Measurements from ENCODE around the gene RGPD6.
"Not testable (repeated sequence)": the region's sequence is repeated elsewhere in the genome, so short reads cannot be mapped to it uniquely, and the experiment has no call there.

Gene RGPD6

GRCh38 chr2:110496027-110496426, 81.0 kb downstream of the RGPD6 start:
- in situ Hi-C loops (cut with MboI; ENCODE audit: low pct_unique_long_range_greater_than_20kb, low sequenced_read_pairs, unreplicated experiment); DNase-seq (ENCODE audit: low spot score): not testable (repeated sequence)

- in situ Hi-C loops (cut with MboI; ENCODE audit: low pct_unique_long_range_greater_than_20kb, low sequenced_read_pairs, unreplicated experiment); DNase-seq (ENCODE audit: low spot score): not testable (repeated sequence)
Measured at GRCh38 chr2:110494488-110494887, 82.5 kb downstream of the RGPD6 start.

- in situ Hi-C loops (cut with MboI; ENCODE audit: low pct_unique_long_range_greater_than_20kb, low sequenced_read_pairs, unreplicated experiment); DNase-seq (ENCODE audit: low spot score): not testable (repeated sequence)
Measured at GRCh38 chr2:110488991-110489390, 88.0 kb downstream of the RGPD6 start.

GRCh38 chr2:110482697-110483096, 94.3 kb downstream of the RGPD6 start:
- DNase-seq (ENCODE audit: low spot score); in situ Hi-C loops (cut with MboI; ENCODE audit: low pct_unique_long_range_greater_than_20kb, low sequenced_read_pairs, unreplicated experiment): not testable (repeated sequence)

DNA sequence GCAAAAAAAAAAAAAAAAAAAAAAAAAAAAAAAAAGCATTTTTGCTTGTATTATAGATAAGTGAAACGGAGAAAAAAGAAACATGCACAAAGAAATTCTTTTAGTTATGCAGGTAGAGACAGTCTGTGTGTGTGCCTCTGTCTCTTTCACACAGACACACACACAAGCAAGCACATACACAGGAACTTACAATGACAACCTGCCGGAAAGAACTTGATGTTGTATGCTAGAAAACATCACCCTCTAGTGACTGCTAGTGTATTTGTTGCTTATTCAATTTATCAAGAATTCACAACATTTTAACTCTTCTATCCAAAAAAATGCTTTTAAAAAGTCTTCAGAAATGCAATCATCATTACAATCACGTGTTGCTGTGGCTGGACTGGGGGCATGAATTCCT, 95.8 kb downstream of the RGPD6 start:
- in situ Hi-C loops (cut with MboI; ENCODE audit: low pct_unique_long_range_greater_than_20kb, low sequenced_read_pairs, unreplicated experiment); DNase-seq (ENCODE audit: low spot score): not testable (repeated sequence)

- in situ Hi-C loops (cut with MboI; ENCODE audit: low pct_unique_long_range_greater_than_20kb, low sequenced_read_pairs, unreplicated experiment), result not testable (repeated sequence)
Measured at GRCh38 chr2:110480084-110480483, 96.9 kb downstream of the RGPD6 start.

DNA sequence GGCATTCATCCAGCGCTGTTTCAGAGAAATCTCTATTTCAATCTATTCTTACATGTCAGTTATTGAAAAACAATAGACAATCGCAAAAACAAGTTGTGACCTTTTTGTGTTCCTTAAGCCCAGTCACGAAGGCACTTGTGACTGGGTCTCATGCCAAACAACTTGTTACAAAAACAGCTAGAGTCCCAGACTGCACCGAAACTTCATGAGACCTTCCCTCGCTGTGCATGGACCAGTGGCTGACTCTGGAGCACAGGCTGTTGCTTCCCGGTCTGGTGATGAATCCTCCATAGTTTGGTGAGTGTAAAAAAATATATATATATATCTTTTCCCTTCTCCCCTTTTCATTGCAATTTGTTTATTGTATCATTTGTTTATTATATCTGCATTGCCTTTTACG, 99.7 kb downstream of the RGPD6 start:
- in situ Hi-C loops (cut with MboI; ENCODE audit: low pct_unique_long_range_greater_than_20kb, low sequenced_read_pairs, unreplicated experiment); DNase-seq (ENCODE audit: low spot score): not testable (repeated sequence)

More at GRCh38 chr2:110480084-110480483, 96.9 kb downstream of the RGPD6 start:
- DNase-seq (ENCODE audit: low spot score), result not testable (repeated sequence)

DNA sequence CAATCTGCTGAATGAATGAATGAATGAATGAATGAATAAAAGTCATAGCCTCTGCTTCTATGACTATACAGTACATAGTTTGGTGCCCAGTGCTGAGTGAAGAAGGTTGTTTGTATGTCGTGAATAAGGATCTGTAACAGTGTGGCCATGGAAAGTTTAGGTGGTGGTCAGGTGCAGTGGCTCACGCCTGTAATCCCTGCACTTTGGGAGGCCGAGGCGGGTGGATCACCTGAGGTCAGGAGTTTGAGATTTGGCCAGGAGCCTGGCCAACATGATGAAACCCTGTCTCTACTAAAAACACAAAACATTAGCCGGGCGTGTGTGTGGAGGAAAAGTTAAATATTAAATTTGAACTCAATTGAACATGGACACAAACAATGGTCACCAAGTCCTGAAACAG, 100.1 kb downstream of the RGPD6 start:
- in situ Hi-C loops (cut with MboI; ENCODE audit: low pct_unique_long_range_greater_than_20kb, low sequenced_read_pairs, unreplicated experiment), result not testable (repeated sequence)

GRCh38 chr2:110475627-110476359, 101.2 kb downstream of the RGPD6 start:
- DNase-seq (ENCODE audit: low spot score); in situ Hi-C loops (cut with MboI; ENCODE audit: low pct_unique_long_range_greater_than_20kb, low sequenced_read_pairs, unreplicated experiment): not testable (repeated sequence)

More for the DNA sequence above, 100.1 kb downstream of the RGPD6 start:
- DNase-seq (ENCODE audit: low spot score), result not testable (repeated sequence)

DNA sequence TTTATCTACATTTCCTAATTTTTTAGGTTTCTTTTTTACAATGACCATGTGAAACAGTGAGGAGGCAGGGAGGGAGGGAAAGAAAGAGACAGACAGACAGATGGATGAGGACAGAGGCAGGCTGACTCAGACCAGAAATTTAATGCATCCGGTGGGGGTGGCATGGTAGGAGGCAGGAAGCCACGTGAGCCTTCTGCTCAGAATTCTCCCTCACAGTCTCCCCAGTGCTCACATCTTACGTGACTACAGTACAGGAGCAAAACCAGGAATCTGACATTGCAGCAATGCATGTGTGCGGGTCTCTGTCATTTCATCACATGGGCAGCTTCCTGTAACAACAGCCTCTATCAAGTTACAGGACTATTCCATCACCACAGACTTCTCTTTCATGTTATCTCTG, 102.1 kb downstream of the RGPD6 start:
- in situ Hi-C loops (cut with MboI; ENCODE audit: low pct_unique_long_range_greater_than_20kb, low sequenced_read_pairs, unreplicated experiment); DNase-seq (ENCODE audit: low spot score): not testable (repeated sequence)

GRCh38 chr2:110473059-110473358, 104.0 kb downstream of the RGPD6 start:
- in situ Hi-C loops (cut with MboI; ENCODE audit: low pct_unique_long_range_greater_than_20kb, low sequenced_read_pairs, unreplicated experiment); DNase-seq (ENCODE audit: low spot score): not testable (repeated sequence)

DNA sequence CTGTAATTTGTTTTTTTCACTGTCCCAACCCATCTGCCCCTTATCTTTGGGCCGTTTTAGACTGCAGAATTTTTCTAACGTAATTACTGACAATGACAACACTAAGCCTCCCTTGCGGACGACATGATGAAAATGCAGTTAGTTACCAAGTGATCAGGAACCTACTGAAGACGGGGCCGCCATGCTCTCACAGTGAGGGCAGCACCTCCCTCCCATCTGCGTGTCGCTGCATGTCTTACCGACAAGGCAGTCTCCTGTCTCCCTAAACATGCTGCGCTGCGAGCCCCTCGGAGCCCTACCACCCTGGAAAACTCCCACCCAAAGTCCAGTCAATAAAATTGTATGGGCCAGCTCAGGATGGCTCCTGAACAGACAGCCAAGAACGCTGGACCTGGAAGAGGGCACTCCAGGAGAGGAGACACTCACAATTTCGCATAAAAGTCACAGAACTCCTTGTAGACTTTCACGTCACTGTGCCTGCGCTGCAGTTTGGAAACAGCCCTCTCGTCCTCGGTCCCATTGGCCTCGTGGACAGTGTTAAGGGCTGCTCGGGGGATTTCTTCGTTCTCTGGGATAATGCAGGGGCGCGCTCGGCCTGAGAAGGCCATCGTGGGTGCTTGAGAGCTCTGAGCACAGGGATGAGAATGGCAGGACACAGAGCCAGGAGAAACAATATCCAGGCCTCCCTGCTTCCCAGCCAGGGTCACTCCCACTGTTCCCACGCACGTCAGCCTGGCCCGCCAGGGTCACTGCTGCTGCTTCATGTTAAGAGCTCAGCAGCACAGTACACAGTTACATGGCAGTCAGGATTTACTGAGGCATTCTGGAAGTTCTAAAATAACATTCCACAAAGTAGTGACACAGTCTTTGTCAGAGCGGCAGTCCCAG, 104.6 kb downstream of the RGPD6 start, which contains the start of gene LIMS4:
TSS of gene LIMS4 (minus strand) at position 646 of the 888 bp plus-strand sequence. CDS start at position 608, 38 bp downstream.
- DNase-seq (ENCODE audit: low spot score); in situ Hi-C loops (cut with MboI; ENCODE audit: low pct_unique_long_range_greater_than_20kb, low sequenced_read_pairs, unreplicated experiment): not testable (repeated sequence)

GRCh38 chr2:110468921-110469320, 108.1 kb downstream of the RGPD6 start:
- DNase-seq (ENCODE audit: low spot score); in situ Hi-C loops (cut with MboI; ENCODE audit: low pct_unique_long_range_greater_than_20kb, low sequenced_read_pairs, unreplicated experiment): not testable (repeated sequence)

DNA sequence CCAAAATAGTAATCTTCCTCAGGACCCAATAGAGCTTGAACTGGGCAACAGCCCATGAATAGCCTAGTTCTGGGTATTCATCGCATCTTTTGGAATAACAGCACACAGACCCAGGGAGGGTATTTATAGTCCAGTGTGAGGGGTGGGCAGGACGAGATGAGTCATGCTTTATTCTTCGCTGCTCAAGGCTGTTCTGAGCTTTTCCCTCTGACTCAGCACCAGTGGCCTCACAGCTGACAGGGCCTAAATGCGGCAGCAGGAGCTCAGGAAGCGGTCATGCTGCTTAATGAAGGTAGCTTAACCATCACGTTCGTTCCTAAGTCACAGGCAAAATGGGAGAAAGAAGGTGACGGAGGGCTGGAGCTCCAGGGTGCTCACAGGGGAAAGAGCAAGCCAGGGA, 111.7 kb downstream of the RGPD6 start:
- in situ Hi-C loops (cut with MboI; ENCODE audit: low pct_unique_long_range_greater_than_20kb, low sequenced_read_pairs, unreplicated experiment); DNase-seq (ENCODE audit: low spot score): not testable (repeated sequence)
